Common myeloid progenitor, CD34-positive (primary cell): ENCODE measurements around the gene CTH.
"Not testable (repeated sequence)": the region's sequence is repeated elsewhere in the genome, so short reads cannot be mapped to it uniquely, and the experiment has no call there.

Source experiments
- CTCF ChIA-PET: fragments of 350-600 bp; sonication (Branson Sonifier 250); formaldehyde crosslinking; loops from one replicate; lab custom pipeline; 2021; ENCODE audit warnings: antibody characterized with exemption; lab: Charles Lee
- POLR2A ChIA-PET: fragments of 350-600 bp; sonication (Branson Sonifier 250); formaldehyde crosslinking; loops from one replicate; lab custom pipeline; 2021; ENCODE audit warnings: antibody characterized with exemption; lab: Charles Lee
- DNase-seq, 3 donors: peaks; one replicate each; pipeline versions ENCODE4 v3.0.0 to v3.0.0-alpha.2; 2013
- H3K27ac ChIP-seq, 2 experiments: 1 replicate in 1 of 2; 2 replicates in 1 of 2; pipeline ENCODE4 v1.7.0; 2013; ENCODE audit warnings: inconsistent platforms in 2 of 2, low read length in 2 of 2, mild to moderate bottlenecking in 2 of 2, low read depth in 1 of 2, moderate library complexity in 1 of 2; ENCODE audit not compliant: severe bottlenecking in 2 of 2, insufficient read depth in 1 of 2, poor library complexity in 1 of 2
- H3K27me3 ChIP-seq, 5 experiments: replicated peaks in 2 of 5; 1 replicate in 3 of 5; 2 replicates in 2 of 5; pipeline versions ENCODE4 v1.6.1 to v1.7.0; 2013; ENCODE audit warnings: low read length in 4 of 5, mild to moderate bottlenecking in 2 of 5, moderate library complexity in 2 of 5, inconsistent platforms in 1 of 5; ENCODE audit not compliant: insufficient read depth in 5 of 5, control insufficient read depth in 4 of 5
- H3K36me3 ChIP-seq, 4 experiments: 1 replicate in 2 of 4; 2 replicates in 2 of 4; pipeline versions ENCODE4 v1.6.1 to v1.7.0; 2013; ENCODE audit warnings: low read length in 3 of 4, control low read depth in 1 of 4, mild to moderate bottlenecking in 1 of 4; ENCODE audit not compliant: control insufficient read depth in 4 of 4, insufficient read depth in 4 of 4
- H3K4me1 ChIP-seq, 4 experiments: 1 replicate in 3 of 4; 2 replicates in 1 of 4; pipeline versions ENCODE4 v1.6.1 to v1.7.1; 2013; ENCODE audit warnings: low read length in 3 of 4, mild to moderate bottlenecking in 3 of 4, control low read depth in 1 of 4, inconsistent platforms in 1 of 4, moderate library complexity in 1 of 4; ENCODE audit not compliant: control insufficient read depth in 4 of 4, insufficient read depth in 4 of 4; ENCODE audit errors: control extremely low read depth in 1 of 4
- H3K4me3 ChIP-seq, 7 experiments: 1 replicate in 4 of 7; 2 replicates in 3 of 7; pipeline versions ENCODE4 v1.5.1 to v1.7.0; 2013; ENCODE audit warnings: mild to moderate bottlenecking in 7 of 7, low read length in 6 of 7, moderate library complexity in 6 of 7, inconsistent platforms in 2 of 7, low read depth in 2 of 7, control low read depth in 1 of 7; ENCODE audit not compliant: insufficient read depth in 4 of 7, control insufficient read depth in 1 of 7; ENCODE audit errors: extremely low read depth in 1 of 7
- H3K9me3 ChIP-seq, 5 experiments: 1 replicate in 4 of 5; 2 replicates in 1 of 5; pipeline versions ENCODE4 v1.6.1 to v1.7.1; 2013; ENCODE audit warnings: low read length in 4 of 5, mild to moderate bottlenecking in 2 of 5, inconsistent platforms in 1 of 5, low read depth in 1 of 5, moderate library complexity in 1 of 5; ENCODE audit not compliant: control insufficient read depth in 4 of 5, insufficient read depth in 2 of 5; ENCODE audit errors: control extremely low read depth in 1 of 5
- WGBS: methylation state at CpG from one replicate; pipeline ENCODE4 v1.1.5; 2013; ENCODE audit not compliant: insufficient coverage; 5-methylcytosine and 5-hydroxymethylcytosine counted together

Gene CTH

GRCh38 chr1:70477905-70478304 is 66.8 kb downstream of the CTH start:
- H3K4me1 ChIP-seq, H3K27ac ChIP-seq, DNase-seq, CTCF ChIA-PET, POLR2A ChIA-PET, H3K4me3 ChIP-seq, H3K27me3 ChIP-seq, H3K36me3 ChIP-seq, H3K9me3 ChIP-seq: not testable (repeated sequence)
- no CpG with 5 or more reads among the region's 4 CpGs for WGBS

GRCh38 chr1:70483342-70483741 is 72.3 kb downstream of the CTH start:
- no peak overlapping the region for H3K27ac ChIP-seq
- H3K27me3 ChIP-seq = no peaks in the 10 kb centered on the region
- no peaks in the 10 kb centered on the region for H3K4me1 ChIP-seq
- H3K36me3 ChIP-seq = no peaks in the 10 kb centered on the region
- H3K4me3 ChIP-seq = no peak overlapping the region
- ChIA-PET POLR2A (interaction anchor here (0.5 kb wide), 1 partner anchor 127 kb away, joined by 3 read pairs; no protein-coding TSS in a partner anchor), CTCF (interaction anchor here (1.1 kb wide), 1 partner anchor 43 kb away, joined by 3 read pairs; no protein-coding TSS in a partner anchor)
- DNase-seq = no peak
- WGBS = 93% methylated on average over 2 of the region's 4 CpGs
- H3K9me3 ChIP-seq = no peaks in the 10 kb centered on the region

- ChIA-PET CTCF (interaction anchor here (1.0 kb wide), 1 partner anchor 23 kb away, joined by 4 read pairs; no protein-coding TSS in a partner anchor), POLR2A (no interaction called here)
- WGBS = 56% methylated on average over 3 of the region's 4 CpGs
Observed at GRCh38 chr1:70485624-70486023, 74.6 kb downstream of the CTH start.

DNA sequence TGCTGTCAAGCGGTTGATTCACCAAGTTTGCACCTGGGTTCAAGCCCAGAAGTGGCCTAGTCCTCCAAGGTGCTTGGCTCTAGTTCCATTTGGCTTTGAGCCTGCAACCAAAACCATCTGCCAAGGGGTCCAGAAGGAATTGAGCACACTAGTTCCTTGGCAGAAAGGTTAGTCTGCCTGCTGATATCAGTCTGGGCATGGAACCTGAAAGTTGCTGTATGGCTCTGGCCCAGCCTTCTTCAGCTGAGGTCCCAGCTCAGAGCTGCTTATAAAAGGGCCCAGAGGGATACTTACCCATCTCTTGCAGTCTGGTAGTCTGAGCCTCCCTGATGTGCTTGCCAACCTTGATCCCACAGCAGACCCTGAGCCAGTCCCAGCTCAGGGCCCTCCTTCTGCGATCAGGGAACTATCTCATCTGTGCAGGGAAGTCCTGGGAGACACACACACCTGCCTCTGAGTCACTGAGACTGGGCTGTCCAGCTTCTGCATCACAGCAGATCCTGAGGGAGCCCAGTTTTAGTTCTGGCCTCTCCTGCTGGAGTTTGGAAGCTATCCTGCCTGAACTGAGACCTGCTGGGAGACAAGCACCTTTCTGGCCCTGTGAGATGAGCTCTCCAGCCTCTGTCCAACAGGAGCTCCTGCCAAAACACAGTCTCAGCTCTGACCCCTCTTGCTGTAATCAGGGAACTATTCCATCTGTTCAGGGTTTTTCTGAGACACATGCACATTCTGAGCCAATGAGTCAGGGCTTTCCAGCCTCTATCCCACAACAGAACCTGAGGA is 75.8 kb downstream of the CTH start:
- H3K27ac ChIP-seq = no peak overlapping the region
- CTCF ChIA-PET = interaction anchor here (0.6 to 1.4 kb wide), 3 partner anchors 27 to 349 kb away, joined by 3 read pairs; no protein-coding TSS in a partner anchor
- POLR2A ChIA-PET = no interaction called here
- no peaks in the 10 kb centered on the region for H3K27me3 ChIP-seq
- peaks cover 0 to 3% (median 0%) of the 10 kb centered on the region in 5 experiments for H3K9me3 ChIP-seq
- no peak for DNase-seq
- no peak overlapping the region for H3K4me3 ChIP-seq
- WGBS = 100% methylated on average over 2 of the region's 2 CpGs
- no peaks in the 10 kb centered on the region for H3K36me3 ChIP-seq
- H3K4me1 ChIP-seq = no peaks in the 10 kb centered on the region

More at GRCh38 chr1:70485624-70486023, 74.6 kb downstream of the CTH start:
- Histone ChIP-seq H3K9me3 (peaks cover 0 to 2% (median 0%) of the 10 kb centered on the region in 5 experiments), H3K27ac (no peak overlapping the region), H3K36me3 (no peaks in the 10 kb centered on the region), H3K27me3 (no peaks in the 10 kb centered on the region), H3K4me1 (no peaks in the 10 kb centered on the region), H3K4me3 (no peak overlapping the region)
- peak in 1 of 3 donors; percentile 7 for DNase-seq

DNA sequence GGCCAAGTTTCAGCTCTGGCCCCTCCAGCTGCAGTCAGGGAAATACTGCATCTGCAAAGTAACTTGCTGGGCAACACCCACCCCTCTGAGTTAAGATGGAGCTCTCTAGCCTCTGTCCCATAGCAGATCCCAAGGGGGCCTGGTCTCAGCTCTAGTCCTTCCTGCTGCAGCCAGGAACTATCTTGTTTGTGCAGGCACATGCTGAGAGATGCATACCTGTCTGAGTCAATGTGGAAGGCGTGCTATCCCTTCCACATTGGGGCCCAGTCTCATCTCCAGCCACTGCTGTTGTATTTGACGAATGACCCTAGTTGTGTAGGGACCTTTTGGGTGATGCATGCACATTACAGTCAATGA is 76.4 kb downstream of the CTH start:
- WGBS = 100% methylated on average over 2 of the region's 2 CpGs
- ChIA-PET CTCF (interaction anchor here (0.6 to 1.4 kb wide), 3 partner anchors 28 to 350 kb away, joined by 3 read pairs; no protein-coding TSS in a partner anchor), POLR2A (no interaction called here)

GRCh38 chr1:70487910-70488665 is 77.0 kb downstream of the CTH start:
- Histone ChIP-seq H3K27ac (no peak overlapping the region), H3K36me3 (no peaks in the 10 kb centered on the region), H3K4me3 (no peak overlapping the region), H3K27me3 (no peaks in the 10 kb centered on the region), H3K4me1 (no peaks in the 10 kb centered on the region), H3K9me3 (peaks cover 0 to 3% (median 0%) of the 10 kb centered on the region in 5 experiments)
- WGBS = 83% methylated on average over 3 of the region's 6 CpGs
- peak; percentile 33 to 58 (median 35) for DNase-seq
- ChIA-PET CTCF (no interaction called here), POLR2A (no interaction called here)

More for the DNA sequence above, 76.4 kb downstream of the CTH start:
- H3K4me1 ChIP-seq = no peaks in the 10 kb centered on the region
- no peak overlapping the region for H3K4me3 ChIP-seq
- H3K27ac ChIP-seq = no peak overlapping the region
- H3K36me3 ChIP-seq = no peaks in the 10 kb centered on the region
- H3K27me3 ChIP-seq = no peaks in the 10 kb centered on the region
- H3K9me3 ChIP-seq = peaks cover 0 to 3% (median 0%) of the 10 kb centered on the region in 5 experiments
- no peak for DNase-seq
